SJCRH30 (cell line): ENCODE measurements around the gene GNAT1. TPM values are rescaled to one million over a fixed set of nuclear protein-coding genes. Genes with fewer than 3 reads are reported as not detected.

Experiments
- DNase-seq, 2 experiments: peaks; one replicate each; pipeline ENCODE4 v3.0.0-alpha.2; 2015 to 2020
- H3K27ac ChIP-seq: fragments of 250-450 bp; sonication (Bioruptor Pico); 2 replicates; pipeline ENCODE4 v1.5.1; 2020; ENCODE audit warnings: mild to moderate bottlenecking, moderate library complexity
- H3K27me3 ChIP-seq: fragments of 250-450 bp; sonication (Bioruptor Pico); 2 replicates; pipeline ENCODE4 v1.5.1; 2020; ENCODE audit warnings: mild to moderate bottlenecking, moderate library complexity
- H3K36me3 ChIP-seq: fragments of 250-450 bp; sonication (Bioruptor Pico); 2 replicates; pipeline ENCODE4 v1.5.1; 2020; ENCODE audit warnings: mild to moderate bottlenecking, moderate library complexity
- H3K4me1 ChIP-seq: fragments of 250-450 bp; sonication (Bioruptor Pico); 2 replicates; pipeline ENCODE4 v1.5.1; 2020; ENCODE audit warnings: mild to moderate bottlenecking, moderate library complexity
- H3K4me3 ChIP-seq: fragments of 250-450 bp; sonication (Bioruptor Pico); 2 replicates; pipeline ENCODE4 v1.5.1; 2020; ENCODE audit warnings: mild to moderate bottlenecking, moderate library complexity
- H3K9me3 ChIP-seq: fragments of 250-450 bp; sonication (Bioruptor Pico); replicated peaks from 2 replicates; pipeline ENCODE4 v1.5.1; 2020; ENCODE audit warnings: mild to moderate bottlenecking, moderate library complexity
- total RNA-seq: library from RNA; depleted of rRNA; stranded (reverse); fragments of >200 nt; shearing (Covaris generic); gene quantifications from 2 replicates; pipeline ENCODE4 v1.2.3, GENCODE V29; 2014

GNAT1 gene
- total RNA-seq, 1 experiment from 2014 or later: 0.14 TPM

- Histone ChIP-seq H3K36me3 (no peaks in the 10 kb centered on the region), H3K4me1 (peaks cover 22% of the 10 kb centered on the region; the same call in 1 of the 2 replicates)
These were observed 34.6 kb upstream of the GNAT1 start for GRCh38 chr3:50156549-50157493.

DNA sequence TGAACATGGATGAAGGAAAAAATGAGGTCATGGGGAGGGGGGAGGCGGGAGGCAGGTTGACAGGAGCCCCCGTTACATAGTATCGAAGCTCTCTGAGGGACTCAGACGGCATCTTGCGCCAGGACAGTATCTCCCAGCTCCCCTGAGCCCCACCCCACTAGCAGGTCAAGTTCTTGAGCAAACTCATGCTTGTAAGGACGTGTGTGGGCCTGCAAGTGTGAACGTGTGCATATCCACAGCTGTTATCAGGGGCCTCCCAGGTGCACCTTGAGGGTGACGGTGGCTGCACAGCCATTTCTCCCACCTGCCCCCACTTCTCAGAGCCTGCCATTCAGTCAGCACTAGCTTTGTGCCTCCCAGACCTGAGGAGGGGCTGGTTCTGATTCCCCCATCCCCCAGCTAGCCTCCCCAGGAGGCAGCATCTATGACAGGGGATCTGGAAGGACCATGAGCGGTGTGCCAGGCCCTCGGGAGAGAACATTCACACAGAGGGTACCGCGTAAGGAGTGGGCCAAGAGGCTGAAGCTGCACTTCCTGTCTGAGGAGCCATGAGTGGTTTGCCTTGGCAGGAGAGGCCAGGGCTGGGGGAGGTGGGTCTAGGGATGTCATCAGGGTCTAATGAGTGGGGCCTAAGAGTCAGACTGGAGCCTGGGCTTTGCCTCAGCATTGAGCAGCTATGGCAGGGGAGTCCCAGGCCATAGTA lies 33.4 kb upstream of the GNAT1 start:
- H3K27me3 ChIP-seq: peaks cover 14% of the 10 kb centered on the region
- no peak overlapping the region; the same call in 1 of the 2 replicates for H3K27ac ChIP-seq
- DNase-seq: peak; percentile 27 to 46
- no peak overlapping the region for H3K4me3 ChIP-seq
- H3K4me1 ChIP-seq: peaks cover 22% of the 10 kb centered on the region; the same call in 1 of the 2 replicates
- H3K9me3 ChIP-seq: no peaks in the 10 kb centered on the region
- H3K36me3 ChIP-seq: no peaks in the 10 kb centered on the region

More at GRCh38 chr3:50156549-50157493, 34.6 kb upstream of the GNAT1 start:
- Histone ChIP-seq H3K27ac (no peak overlapping the region), H3K9me3 (no peaks in the 10 kb centered on the region), H3K27me3 (peaks cover 14% of the 10 kb centered on the region), H3K4me3 (peak overlapping the region; percentile 66; the same call in 1 of the 2 replicates)
- no peak for DNase-seq

DNA sequence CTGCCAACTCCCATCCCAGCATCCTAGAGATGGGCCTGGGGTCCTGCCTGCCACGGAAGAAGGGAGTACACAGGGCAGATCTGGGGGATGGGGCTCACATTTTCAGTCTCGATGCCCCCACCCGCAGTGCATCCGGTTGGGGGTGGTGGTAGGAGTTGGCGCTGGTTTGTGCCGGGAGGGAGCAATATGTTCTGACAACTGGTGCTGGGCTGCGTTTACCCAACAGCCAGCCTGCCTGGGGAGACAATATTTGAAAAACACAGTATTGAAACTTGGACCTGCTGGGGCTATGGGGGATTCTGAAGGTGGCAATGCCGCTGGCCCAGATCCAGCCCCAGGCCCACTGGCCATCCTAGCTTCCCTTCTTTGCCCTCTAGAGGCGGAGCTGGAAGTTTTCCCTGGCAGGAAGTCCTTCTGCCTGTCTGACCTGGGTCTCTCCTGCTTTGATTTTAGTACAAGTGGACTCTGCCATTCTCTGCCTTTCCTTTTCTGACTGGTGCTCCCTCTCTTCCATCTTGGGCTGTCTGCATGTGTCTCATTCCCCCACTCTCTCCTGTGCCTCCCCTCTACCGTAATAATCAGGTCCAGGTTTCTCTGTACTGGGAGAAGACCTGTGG lies 32.8 kb upstream of the GNAT1 start:
- Histone ChIP-seq H3K27me3 (peaks cover 14% of the 10 kb centered on the region), H3K9me3 (no peaks in the 10 kb centered on the region), H3K27ac (no peak overlapping the region), H3K36me3 (no peaks in the 10 kb centered on the region), H3K4me1 (peaks cover 22% of the 10 kb centered on the region; the same call in 1 of the 2 replicates), H3K4me3 (no peak overlapping the region)
- DNase-seq: no peak

DNA sequence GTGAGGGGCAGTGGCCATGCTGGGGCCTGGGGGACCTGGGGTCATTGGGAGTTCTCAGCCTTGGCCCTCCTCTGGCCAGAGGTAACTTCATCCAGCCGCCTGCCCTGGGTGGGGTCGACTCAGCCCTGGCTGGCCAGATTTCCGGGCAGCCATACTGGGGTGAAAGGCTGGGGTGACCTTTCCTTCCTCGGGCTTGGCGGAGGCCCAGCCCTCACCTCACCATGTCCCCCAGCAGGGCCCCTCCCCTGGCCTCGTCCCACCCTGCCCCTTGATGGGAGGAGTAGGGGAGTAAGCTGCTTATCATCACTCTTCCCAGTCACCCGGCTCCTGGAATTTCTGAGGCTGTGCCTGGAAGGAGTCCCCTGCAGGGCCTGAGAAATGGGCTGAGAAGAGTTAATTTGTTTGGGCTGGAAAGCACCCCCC lies 30.8 kb upstream of the GNAT1 start:
- Histone ChIP-seq H3K4me1 (peaks cover 22% of the 10 kb centered on the region; the same call in 1 of the 2 replicates), H3K27ac (no peak overlapping the region)

GRCh38 chr3:50161320-50161719 lies 30.1 kb upstream of the GNAT1 start:
- Histone ChIP-seq H3K27ac (no peak overlapping the region), H3K9me3 (no peaks in the 10 kb centered on the region), H3K4me1 (peaks cover 16% of the 10 kb centered on the region; the same call in 1 of the 2 replicates), H3K4me3 (no peak overlapping the region), H3K27me3 (peaks cover 5% of the 10 kb centered on the region), H3K36me3 (no peaks in the 10 kb centered on the region)
- DNase-seq: no peak

More for the DNA sequence above, 30.8 kb upstream of the GNAT1 start:
- no peaks in the 10 kb centered on the region for H3K36me3 ChIP-seq
- H3K9me3 ChIP-seq: no peaks in the 10 kb centered on the region
- H3K4me3 ChIP-seq: no peak overlapping the region
- no peak for DNase-seq
- peaks cover 13% of the 10 kb centered on the region for H3K27me3 ChIP-seq

DNA sequence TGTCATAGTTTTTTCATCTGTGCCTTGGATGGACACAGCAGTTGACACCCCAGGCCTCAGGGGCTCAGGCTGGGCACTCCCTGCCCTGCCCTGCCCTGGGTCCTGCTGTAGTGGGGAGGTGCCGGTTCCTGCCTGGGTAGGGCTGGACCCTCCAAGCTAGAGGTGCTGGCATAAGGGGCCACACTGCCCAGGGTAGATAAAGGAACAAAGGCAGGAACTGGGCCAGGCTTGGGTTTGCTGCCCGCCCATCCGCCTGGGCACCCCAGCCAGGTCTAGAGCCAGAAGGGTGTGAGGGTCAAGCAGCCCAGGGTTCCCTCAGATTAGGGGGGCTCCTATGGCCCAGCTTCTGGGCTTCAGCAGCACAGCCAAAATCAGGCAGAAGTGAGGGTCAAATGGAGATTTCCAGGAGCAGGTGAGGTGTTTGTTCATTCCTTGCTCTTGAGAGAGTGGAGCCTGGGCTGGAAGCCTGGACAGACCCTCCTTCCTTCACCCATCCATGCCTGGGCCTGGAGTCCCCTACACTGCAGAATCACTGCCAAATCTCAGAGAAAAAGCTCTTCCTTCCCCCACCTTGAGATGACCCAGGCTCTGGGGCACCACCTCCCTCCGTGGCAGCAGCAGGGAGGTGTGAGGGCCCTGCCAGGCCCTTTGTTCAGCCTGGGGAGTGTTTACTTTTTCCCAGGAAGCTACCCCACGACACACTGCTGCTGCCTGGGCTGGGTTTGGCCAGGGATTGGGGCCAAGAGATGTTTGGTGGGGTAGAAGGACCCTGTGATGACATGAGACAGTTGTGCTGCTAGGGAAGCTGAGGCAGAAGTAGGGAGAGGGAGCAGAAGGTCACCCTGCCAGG lies 29.2 kb upstream of the GNAT1 start:
- no peaks in the 10 kb centered on the region for H3K9me3 ChIP-seq
- H3K4me1 ChIP-seq: peaks cover 12% of the 10 kb centered on the region; the same call in 1 of the 2 replicates
- no peak overlapping the region for H3K4me3 ChIP-seq
- H3K27me3 ChIP-seq: no peaks in the 10 kb centered on the region
- DNase-seq: no peak
- H3K27ac ChIP-seq: no peak overlapping the region
- no peaks in the 10 kb centered on the region for H3K36me3 ChIP-seq

- peaks cover 14% of the 10 kb centered on the region; the same call in 1 of the 2 replicates for H3K4me1 ChIP-seq
- no peak overlapping the region for H3K4me3 ChIP-seq
- no peak overlapping the region for H3K27ac ChIP-seq
- no peaks in the 10 kb centered on the region for H3K27me3 ChIP-seq
- no peaks in the 10 kb centered on the region for H3K9me3 ChIP-seq
- H3K36me3 ChIP-seq: no peaks in the 10 kb centered on the region
- no peak for DNase-seq
These were observed 27.6 kb upstream of the GNAT1 start for GRCh38 chr3:50163572-50164455.

- peaks cover 14% of the 10 kb centered on the region; the same call in 1 of the 2 replicates for H3K4me1 ChIP-seq
- H3K4me3 ChIP-seq: no peak overlapping the region
These were observed 26.9 kb upstream of the GNAT1 start for GRCh38 chr3:50164481-50164880.

DNA sequence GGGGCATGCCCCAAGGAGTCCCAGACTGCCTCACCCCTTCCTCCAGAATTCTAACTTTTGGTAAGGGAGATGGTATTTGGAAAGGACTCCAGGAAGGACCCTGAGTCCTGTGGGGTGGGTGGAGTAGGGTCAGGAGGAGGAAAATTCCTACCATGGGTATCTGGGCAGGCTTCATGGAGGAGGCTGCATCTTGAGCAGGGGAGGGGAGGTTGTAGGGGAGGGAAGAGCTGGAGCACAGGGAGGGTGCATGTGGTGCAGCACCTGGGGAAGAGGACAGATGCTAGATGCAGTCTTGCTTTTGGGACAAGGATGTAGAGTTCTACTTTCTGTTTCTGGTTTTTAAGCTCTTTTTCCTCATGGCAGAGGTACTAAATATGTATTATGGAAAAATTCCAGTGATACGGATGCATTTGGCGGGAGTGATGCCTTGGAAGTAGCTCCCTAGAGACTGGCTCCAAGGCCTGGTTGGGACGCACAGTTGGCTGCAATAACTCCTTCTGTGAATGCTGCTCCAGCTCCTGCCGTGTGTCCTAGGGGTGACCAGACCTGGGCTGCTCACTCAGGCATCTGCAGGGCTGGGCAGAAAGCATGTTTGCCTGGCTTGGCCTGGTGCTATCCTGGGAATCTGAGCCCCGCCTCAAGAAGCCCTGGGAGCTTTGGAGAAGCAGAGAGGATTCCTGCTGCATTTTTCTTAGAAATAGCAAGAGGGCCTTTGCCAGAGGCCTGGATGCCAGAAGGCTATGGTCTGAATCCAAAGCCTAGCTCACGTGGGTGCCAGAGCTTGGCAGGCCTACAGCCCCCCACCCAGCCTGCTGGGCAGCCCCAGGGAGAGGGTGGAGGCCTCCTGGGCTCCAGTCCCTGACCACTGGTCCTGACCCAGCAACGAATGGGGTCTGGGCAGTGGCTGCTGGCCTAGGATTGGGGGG lies 26.2 kb upstream of the GNAT1 start:
- no peak overlapping the region for H3K4me3 ChIP-seq
- no peaks in the 10 kb centered on the region for H3K27me3 ChIP-seq
- H3K36me3 ChIP-seq: no peaks in the 10 kb centered on the region
- H3K4me1 ChIP-seq: peaks cover 14% of the 10 kb centered on the region; the same call in 1 of the 2 replicates
- no peaks in the 10 kb centered on the region for H3K9me3 ChIP-seq
- no peak overlapping the region for H3K27ac ChIP-seq
- DNase-seq: no peak

More at GRCh38 chr3:50164481-50164880, 26.9 kb upstream of the GNAT1 start:
- Histone ChIP-seq H3K27me3 (no peaks in the 10 kb centered on the region), H3K9me3 (no peaks in the 10 kb centered on the region), H3K27ac (no peak overlapping the region), H3K36me3 (no peaks in the 10 kb centered on the region)
- no peak for DNase-seq

- DNase-seq: no peak
- Histone ChIP-seq H3K4me3 (no peak overlapping the region), H3K4me1 (peaks cover 22% of the 10 kb centered on the region), H3K36me3 (no peaks in the 10 kb centered on the region), H3K9me3 (no peaks in the 10 kb centered on the region), H3K27ac (no peak overlapping the region), H3K27me3 (no peaks in the 10 kb centered on the region)
These were observed 25.4 kb upstream of the GNAT1 start for GRCh38 chr3:50165910-50166538.

DNA sequence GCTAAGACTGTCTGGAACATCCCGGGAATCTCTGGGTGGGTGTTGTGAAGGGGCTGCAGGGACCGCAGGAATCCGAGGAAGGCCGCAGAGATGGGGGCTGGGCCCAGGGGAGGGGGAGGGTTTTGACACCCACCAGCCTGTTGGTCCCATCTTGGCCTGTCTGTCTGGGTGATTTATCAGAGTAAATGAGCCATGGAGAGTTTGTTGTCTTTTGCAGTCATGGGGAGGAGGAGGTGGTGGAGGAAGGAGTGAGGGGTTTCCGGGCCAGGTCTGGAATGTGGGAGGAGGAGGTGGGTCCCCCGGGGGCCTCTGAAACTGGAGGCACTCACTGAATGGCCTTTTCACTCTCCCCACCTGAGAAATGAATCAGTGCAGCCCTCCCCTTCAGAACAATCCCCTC lies 24.8 kb upstream of the GNAT1 start:
- Histone ChIP-seq H3K4me3 (no peak overlapping the region), H3K27ac (no peak overlapping the region), H3K27me3 (no peaks in the 10 kb centered on the region), H3K9me3 (no peaks in the 10 kb centered on the region), H3K4me1 (peaks cover 28% of the 10 kb centered on the region), H3K36me3 (no peaks in the 10 kb centered on the region)
- DNase-seq: no peak
